ENCODE measurements around the gene LTBP1. TPM values are rescaled to one million over a fixed set of nuclear protein-coding genes. Genes with fewer than 3 reads are reported as not detected.

The LTBP1 gene
- total and polyA plus RNA-seq, 2 donors (not counting 1 experiment from before 2014, with no cell fraction given) = 0.69 TPM; not detected in 1

DNA sequence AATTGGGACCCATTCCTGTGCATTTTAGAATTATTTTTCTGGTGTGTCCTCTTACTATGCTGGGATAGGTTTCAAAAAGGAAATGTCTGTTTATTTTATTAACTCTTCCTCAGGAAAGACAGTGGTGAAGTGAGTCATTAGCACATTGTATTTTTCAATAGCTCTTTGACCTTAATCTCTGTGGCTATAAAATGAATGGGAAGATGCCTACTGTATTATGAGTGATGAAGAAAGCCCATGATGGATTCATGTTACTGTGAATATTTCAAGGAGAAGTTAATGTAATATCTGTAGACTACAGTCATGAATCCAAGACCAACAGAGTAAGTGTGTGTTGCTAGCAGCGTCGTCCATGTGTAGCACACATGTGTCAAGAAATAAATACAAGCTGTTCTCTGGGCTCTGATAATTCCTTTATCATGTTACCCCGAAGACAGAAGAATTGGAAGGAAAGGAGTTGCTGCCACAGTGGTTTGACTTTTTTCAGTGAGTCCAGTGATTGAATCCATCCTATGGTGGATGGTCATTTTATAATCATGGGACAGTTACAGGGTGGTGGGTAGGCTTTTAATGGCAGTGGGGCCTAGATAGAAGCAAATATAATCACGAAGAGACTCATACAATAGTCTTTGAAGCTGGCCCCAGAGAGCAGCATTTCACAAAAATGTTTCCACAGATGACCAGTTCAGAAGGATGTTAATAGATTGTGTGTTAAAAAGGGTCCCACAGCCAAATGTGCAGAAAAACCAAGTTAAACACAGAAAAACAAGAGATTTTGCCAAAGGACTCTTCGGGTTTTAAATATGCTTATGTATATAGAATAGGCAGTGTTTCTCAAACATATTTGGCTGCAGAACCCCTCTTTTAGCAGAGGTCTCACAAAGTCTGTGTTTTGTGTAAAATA is 290.0 kb downstream of the LTBP1 start:
- Mint-ChIP-seq H3K27ac (no peak overlapping the region), H3K4me3 (no peak overlapping the region), H3K4me1 (no peaks in the 10 kb centered on the region), H3K9me3 (ENCODE audit: insufficient read depth) (no peaks in the 10 kb centered on the region), H3K27me3 (no peaks in the 10 kb centered on the region)
- Histone ChIP-seq H2AFZ (ENCODE audit: insufficient read depth, low read depth, low read length, poor library complexity, severe bottlenecking) (no peak overlapping the region), H3K9ac (ENCODE audit: low read length) (no peak overlapping the region), H3K27ac (ENCODE audit: low read length in 2 of 2) (no peak overlapping the region), H3K79me2 (ENCODE audit: control insufficient read depth, insufficient read depth, low read length) (no peaks in the 10 kb centered on the region), H3K27me3 (replicated peaks in 1 of 4; ENCODE audit: control extremely low read depth in 1 of 4, control insufficient read depth in 3 of 4, insufficient read depth in 4 of 4, low read length in 3 of 4) (peaks cover 0 to 3% (median 1%) of the 10 kb centered on the region in 4 experiments), H3K9me3 (ENCODE audit: control extremely low read depth in 1 of 3, control insufficient read depth in 2 of 3, insufficient read depth in 1 of 3, low read length in 2 of 3) (no peaks in the 10 kb centered on the region), H3K4me2 (replicated peaks; ENCODE audit: low read depth, low read length, poor library complexity, severe bottlenecking) (no peak overlapping the region), H3K4me1 (ENCODE audit: control insufficient read depth in 2 of 2, insufficient read depth in 2 of 2, low read length in 2 of 2) (no peaks in the 10 kb centered on the region), H4K20me1 (ENCODE audit: control insufficient read depth, insufficient read depth, low read length, poor library complexity, severe bottlenecking) (no peaks in the 10 kb centered on the region), H3K4me3 (ENCODE audit: control extremely low read depth in 1 of 5, extremely low read depth in 1 of 5, insufficient read depth in 1 of 5, low read depth in 2 of 5, low read length in 4 of 5) (no peak overlapping the region), H3K36me3 (replicated peaks in 1 of 2; ENCODE audit: control extremely low read depth in 1 of 2, control insufficient read depth in 1 of 2, extremely low read depth in 1 of 2, insufficient read depth in 2 of 2, low read length in 1 of 2) (no peaks in the 10 kb centered on the region)
- ChIA-PET CTCF (no interaction called here), POLR2A (no interaction called here)
- no peak for ATAC-seq (ENCODE audit: low read depth)
- DNase-seq = no peak
- intact Hi-C loops (cut with micrococcal nuclease) = no loop called here
- TF ChIP-seq, protein P1, sequence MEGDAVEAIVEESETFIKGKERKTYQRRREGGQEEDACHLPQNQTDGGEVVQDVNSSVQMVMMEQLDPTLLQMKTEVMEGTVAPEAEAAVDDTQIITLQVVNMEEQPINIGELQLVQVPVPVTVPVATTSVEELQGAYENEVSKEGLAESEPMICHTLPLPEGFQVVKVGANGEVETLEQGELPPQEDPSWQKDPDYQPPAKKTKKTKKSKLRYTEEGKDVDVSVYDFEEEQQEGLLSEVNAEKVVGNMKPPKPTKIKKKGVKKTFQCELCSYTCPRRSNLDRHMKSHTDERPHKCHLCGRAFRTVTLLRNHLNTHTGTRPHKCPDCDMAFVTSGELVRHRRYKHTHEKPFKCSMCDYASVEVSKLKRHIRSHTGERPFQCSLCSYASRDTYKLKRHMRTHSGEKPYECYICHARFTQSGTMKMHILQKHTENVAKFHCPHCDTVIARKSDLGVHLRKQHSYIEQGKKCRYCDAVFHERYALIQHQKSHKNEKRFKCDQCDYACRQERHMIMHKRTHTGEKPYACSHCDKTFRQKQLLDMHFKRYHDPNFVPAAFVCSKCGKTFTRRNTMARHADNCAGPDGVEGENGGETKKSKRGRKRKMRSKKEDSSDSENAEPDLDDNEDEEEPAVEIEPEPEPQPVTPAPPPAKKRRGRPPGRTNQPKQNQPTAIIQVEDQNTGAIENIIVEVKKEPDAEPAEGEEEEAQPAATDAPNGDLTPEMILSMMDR (IDR thresholded peaks at IDR 0.05) = no peak
- no peak for TF ChIP-seq EZH2 (IDR thresholded peaks at IDR 0.05; ENCODE audit: borderline replicate concordance, insufficient read depth, low read depth, low read length, poor library complexity, severe bottlenecking)
- WGBS (ENCODE audit: insufficient coverage) = 100% methylated on average over 1 of the region's 5 CpGs

DNA sequence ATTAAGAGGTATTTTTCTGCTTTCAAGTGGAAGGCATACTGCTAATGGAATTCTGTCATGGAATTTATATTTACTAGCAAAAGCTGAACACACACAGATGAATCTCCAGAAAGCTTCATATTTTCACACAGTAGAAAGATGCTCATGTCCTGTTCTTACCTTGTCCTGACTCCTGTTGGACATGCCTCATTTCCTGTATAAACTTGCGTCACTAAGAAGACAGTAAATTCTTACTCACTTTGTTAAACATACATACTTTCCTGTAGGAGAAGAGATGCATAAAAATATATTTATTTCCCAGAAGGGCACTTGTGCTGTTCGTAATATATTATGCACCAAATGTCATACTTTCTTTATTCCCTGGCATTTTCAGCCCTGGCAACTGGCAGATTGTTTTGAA is 291.4 kb downstream of the LTBP1 start:
- Histone ChIP-seq H4K20me1 (ENCODE audit: control insufficient read depth, insufficient read depth, low read length, poor library complexity, severe bottlenecking) (no peaks in the 10 kb centered on the region), H3K36me3 (replicated peaks in 1 of 2; ENCODE audit: control extremely low read depth in 1 of 2, control insufficient read depth in 1 of 2, extremely low read depth in 1 of 2, insufficient read depth in 2 of 2, low read length in 1 of 2) (no peaks in the 10 kb centered on the region), H3K4me3 (ENCODE audit: control extremely low read depth in 1 of 5, extremely low read depth in 1 of 5, insufficient read depth in 1 of 5, low read depth in 2 of 5, low read length in 4 of 5) (no peak overlapping the region), H2AFZ (ENCODE audit: insufficient read depth, low read depth, low read length, poor library complexity, severe bottlenecking) (no peak overlapping the region), H3K9me3 (ENCODE audit: control extremely low read depth in 1 of 3, control insufficient read depth in 2 of 3, insufficient read depth in 1 of 3, low read length in 2 of 3) (no peaks in the 10 kb centered on the region), H3K27me3 (replicated peaks in 1 of 4; ENCODE audit: control extremely low read depth in 1 of 4, control insufficient read depth in 3 of 4, insufficient read depth in 4 of 4, low read length in 3 of 4) (peaks cover 0 to 3% (median 0%) of the 10 kb centered on the region in 4 experiments), H3K4me1 (ENCODE audit: control insufficient read depth in 2 of 2, insufficient read depth in 2 of 2, low read length in 2 of 2) (no peaks in the 10 kb centered on the region), H3K9ac (ENCODE audit: low read length) (no peak overlapping the region), H3K79me2 (ENCODE audit: control insufficient read depth, insufficient read depth, low read length) (no peaks in the 10 kb centered on the region), H3K4me2 (replicated peaks; ENCODE audit: low read depth, low read length, poor library complexity, severe bottlenecking) (no peak overlapping the region), H3K27ac (ENCODE audit: low read length in 2 of 2) (no peak overlapping the region)
- TF ChIP-seq EZH2 (IDR thresholded peaks at IDR 0.05; ENCODE audit: borderline replicate concordance, insufficient read depth, low read depth, low read length, poor library complexity, severe bottlenecking) = no peak
- TF ChIP-seq, protein P1 (IDR thresholded peaks at IDR 0.05) = no peak
- POLR2A ChIA-PET = no interaction called here
- no peaks in the 10 kb centered on the region for H3K9me3 Mint-ChIP-seq (ENCODE audit: insufficient read depth)
- DNase-seq (no peak), ATAC-seq (ENCODE audit: low read depth) (no peak)
- no CpG with 5 or more reads among the region's 2 CpGs for WGBS (ENCODE audit: insufficient coverage)
- CTCF ChIA-PET = no interaction called here
- no peaks in the 10 kb centered on the region for H3K4me1 Mint-ChIP-seq
- H3K27me3 Mint-ChIP-seq = no peaks in the 10 kb centered on the region
- H3K27ac Mint-ChIP-seq = no peak overlapping the region
- no peak overlapping the region for H3K4me3 Mint-ChIP-seq
- intact Hi-C loops (cut with micrococcal nuclease) = no loop called here
